HUDEP-2 (cell line): ENCODE measurements around the gene OSBPL9.

Experiments
- DNase-seq, 76 experiments: peaks; one replicate each; lab custom pipeline; 2025; ENCODE audit not compliant: unreplicated experiment in 76 of 76; lab: John Stamatoyannopoulos, UW

The OSBPL9 gene

DNA sequence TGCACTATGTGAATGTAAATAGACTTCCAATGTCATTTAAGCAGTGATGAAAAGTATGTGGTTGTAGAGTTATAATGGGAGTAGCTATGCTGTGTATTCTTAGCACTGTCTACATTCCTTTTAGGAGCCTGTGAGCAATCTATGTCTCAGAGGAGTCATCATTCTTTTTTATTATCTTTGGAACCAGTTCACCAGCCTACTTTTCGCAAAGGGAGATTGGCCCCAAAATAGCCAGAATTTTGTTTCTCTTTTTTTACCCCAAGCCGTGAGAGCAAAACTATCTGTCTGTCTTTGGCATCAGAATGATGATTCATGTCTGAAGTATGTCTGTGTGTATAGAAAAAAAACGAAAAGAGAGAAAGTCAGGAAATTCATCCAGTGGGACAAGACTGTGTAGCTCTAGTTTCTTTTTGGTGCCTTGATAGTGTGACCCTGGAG is 44.2 kb downstream of the OSBPL9 start:
- peak in 6 of 76 experiments; percentile 5 to 17 (median 10) for DNase-seq

DNA sequence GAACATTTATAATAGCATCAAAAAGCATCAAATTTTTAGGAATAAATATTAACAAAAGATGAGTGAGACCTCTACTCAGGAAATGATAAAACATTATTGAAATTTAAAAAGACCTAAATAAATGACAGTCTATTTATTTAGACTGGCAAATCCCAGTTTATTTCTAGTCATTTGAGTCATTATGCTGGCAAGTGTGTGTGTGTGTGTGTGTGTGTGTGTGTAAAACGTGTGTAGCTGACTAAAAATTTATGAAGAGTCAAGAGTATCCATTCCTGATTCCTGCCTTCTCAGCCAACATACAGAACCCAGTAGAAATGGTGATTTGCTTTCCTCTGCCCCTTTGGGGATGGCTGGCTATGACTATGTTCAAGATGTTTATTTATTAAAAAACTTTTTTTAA is 46.2 kb downstream of the OSBPL9 start:
- DNase-seq, result no peak

GRCh38 chr1:51663721-51664120 is 46.8 kb downstream of the OSBPL9 start:
- DNase-seq, result no peak

DNA sequence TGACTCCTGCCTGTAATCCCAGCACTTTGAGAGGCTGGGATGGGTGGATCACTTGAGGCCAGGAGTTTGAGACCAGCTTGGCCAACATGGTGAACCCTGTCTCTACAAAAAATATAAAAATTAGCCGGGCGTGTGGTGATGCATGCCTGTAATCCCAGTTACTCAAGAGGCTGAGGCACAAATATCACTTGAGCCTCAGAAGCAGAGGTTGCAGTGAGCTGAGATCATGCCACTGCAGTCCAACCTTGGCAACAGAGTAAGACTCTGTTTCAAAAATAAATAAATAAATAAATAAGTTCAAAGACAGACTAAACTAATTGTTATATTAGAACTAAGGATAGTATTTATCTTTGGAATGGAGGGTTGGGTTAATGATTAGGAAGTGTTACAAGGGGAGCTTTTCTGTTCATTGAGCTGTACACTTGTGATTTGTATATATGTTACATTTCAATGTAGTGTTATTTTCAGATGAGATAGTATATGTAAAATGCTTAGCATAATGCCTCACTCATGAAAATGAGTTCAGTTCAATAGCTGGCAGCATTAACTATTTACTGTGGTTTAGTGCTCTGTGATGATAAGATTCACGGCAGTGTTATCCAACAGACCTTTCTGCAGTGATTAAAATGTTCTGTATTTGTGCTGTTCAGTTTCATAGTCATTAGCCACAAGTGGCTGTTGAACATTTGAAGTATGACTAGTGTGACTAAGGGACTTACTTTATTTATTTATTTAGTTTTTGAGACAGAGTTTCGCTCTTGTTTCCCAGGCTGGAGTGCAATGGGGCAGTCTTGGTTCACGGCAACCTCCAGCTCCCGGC is 47.7 kb downstream of the OSBPL9 start:
- peak in 31 of 76 experiments; percentile 12 to 78 (median 40) for DNase-seq

DNA sequence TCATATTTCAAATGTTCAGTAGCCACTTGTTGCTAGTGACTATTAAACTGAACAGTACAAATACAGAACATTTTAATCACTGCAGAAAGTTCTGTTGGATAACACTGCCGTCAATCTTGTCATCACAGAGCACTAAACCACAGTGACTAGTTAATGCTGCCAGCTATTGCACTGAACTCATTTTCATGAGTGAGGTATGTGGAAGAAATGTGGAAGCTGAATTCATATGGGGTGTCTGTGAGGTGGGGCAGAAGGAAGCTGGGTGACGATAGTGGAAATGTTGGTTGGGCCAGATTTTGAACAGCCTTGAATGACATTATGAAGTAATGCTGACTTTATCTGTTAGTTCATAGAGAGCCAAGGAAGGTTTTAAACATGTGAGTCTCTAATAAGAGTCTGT is 49.6 kb downstream of the OSBPL9 start:
- no peak for DNase-seq

- no peak for DNase-seq
Measured at GRCh38 chr1:51667561-51667960, 50.7 kb downstream of the OSBPL9 start.

- no peak for DNase-seq
Measured at GRCh38 chr1:51669272-51669671, 52.4 kb downstream of the OSBPL9 start.

GRCh38 chr1:51669816-51670215 is 52.9 kb downstream of the OSBPL9 start:
- no peak for DNase-seq

DNA sequence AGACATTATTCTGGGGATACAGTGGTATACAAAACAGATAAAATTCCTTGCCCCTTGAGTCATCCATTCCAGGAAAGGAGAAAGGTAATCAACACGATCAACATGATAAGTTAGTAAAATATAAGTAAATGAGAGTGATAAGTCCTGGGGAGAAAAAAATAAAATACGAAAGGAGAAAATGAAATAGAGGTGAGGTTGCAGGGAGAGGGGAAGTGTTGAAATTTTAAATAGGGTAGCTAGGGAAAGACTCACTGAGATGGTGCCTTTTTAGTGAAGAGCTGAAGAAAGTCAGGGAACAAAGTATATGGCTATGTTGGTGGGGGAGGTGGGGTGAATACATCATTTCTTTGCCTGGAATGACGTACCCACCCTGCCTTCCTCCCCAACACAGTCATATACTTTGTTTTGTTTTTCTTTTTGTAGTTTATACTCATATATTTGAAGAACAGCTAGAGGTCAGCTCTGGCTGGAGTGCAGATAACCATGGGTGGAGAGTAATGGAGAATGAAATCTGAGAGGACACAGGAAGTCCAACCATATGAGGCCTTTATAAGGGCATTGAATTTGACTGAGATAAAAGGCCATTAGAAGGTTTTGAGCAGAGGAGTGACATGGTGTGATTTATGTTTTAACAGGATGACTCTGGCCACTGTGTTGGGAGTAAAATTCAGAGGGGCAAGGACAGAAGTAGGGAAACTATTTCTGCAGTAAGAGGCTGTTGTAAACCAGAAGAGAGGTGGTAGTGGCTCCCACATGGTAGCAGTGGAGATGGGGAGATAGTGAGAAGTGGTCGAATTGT is 54.8 kb downstream of the OSBPL9 start:
- no peak for DNase-seq

DNA sequence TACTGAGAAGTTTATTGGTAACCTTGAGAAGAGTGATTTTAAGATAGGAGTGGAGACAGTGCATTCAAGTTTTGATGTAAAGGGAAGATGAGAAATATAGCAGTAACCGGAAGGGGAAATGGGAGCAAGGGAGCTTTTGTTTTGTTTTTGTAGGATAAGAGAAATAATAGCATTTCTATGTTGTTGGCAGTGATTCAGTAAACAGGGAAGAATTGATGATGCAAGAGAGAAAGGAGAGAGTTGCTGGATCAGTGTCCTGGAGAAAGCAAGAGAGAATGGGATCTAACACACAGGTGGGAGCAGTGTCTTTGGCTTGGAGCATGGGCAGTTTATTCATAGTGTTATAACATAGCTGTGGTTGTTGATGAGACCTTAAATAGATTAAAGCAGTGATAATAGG is 56.4 kb downstream of the OSBPL9 start:
- DNase-seq, result no peak

- no peak for DNase-seq
Measured at GRCh38 chr1:51675177-51675780, 58.4 kb downstream of the OSBPL9 start.

DNA sequence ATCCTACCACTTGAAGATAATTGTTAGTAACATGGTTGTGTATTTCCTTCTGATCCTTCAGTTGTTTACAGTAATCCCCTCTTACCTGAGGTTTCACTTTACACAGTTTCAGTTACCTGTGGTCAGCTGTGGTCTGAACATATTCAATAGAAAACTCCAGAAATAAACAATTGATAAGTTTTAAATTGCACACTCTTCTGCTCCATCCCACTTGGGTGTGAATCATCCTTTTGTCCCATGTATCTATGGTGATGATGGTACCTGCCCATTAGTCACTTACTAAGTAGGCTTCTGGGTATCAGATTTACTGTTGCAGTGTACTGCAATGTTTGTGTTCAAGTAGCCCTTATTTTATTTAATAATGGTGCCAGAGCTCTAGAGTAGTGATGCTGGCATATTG is 62.5 kb downstream of the OSBPL9 start:
- DNase-seq, result no peak

GRCh38 chr1:51684776-51685175 is 67.9 kb downstream of the OSBPL9 start:
- DNase-seq, result no peak

- DNase-seq, result no peak
Measured at GRCh38 chr1:51686450-51686849, 69.6 kb downstream of the OSBPL9 start.

DNA sequence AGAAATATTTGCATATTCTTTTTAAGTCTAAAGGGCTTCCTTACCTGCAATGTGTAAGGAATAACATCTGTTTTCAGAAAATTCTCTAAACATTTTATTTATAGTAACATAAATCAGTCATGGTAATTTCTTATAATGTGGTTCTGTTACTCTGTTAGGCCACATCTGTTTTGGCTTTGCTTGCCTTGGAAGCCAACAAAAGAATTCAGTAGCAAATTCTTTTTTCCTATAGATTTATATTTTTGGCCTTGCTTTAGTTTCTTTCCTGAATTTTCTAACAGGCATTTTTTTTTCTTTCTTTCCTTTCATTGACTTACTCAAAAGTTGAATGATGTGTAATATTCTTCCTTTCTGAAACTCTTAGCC is 72.2 kb downstream of the OSBPL9 start:
- DNase-seq, result no peak

DNA sequence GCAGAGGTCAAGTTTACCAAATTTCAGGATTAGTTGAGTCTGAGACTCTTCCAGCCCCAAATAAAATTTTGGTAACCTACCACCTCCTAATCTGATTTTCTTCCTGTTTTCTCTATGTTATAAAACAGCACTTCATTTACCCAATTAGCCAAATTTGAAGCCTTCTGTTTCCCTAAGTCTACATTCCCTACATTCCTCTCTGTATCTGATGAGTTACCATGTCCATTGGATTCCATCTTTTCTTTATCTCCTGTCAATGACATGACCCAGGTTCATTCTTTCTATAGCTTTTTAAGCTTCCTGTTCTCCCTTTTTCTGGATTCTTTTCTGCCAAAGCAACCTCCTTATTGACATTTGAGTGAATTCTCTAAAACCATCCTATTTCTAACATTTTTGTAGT is 72.8 kb downstream of the OSBPL9 start:
- no peak for DNase-seq

- no peak for DNase-seq
Measured at GRCh38 chr1:51690285-51690961, 73.5 kb downstream of the OSBPL9 start.

- DNase-seq, result no peak
Measured at GRCh38 chr1:51691920-51692319, 75.0 kb downstream of the OSBPL9 start.

DNA sequence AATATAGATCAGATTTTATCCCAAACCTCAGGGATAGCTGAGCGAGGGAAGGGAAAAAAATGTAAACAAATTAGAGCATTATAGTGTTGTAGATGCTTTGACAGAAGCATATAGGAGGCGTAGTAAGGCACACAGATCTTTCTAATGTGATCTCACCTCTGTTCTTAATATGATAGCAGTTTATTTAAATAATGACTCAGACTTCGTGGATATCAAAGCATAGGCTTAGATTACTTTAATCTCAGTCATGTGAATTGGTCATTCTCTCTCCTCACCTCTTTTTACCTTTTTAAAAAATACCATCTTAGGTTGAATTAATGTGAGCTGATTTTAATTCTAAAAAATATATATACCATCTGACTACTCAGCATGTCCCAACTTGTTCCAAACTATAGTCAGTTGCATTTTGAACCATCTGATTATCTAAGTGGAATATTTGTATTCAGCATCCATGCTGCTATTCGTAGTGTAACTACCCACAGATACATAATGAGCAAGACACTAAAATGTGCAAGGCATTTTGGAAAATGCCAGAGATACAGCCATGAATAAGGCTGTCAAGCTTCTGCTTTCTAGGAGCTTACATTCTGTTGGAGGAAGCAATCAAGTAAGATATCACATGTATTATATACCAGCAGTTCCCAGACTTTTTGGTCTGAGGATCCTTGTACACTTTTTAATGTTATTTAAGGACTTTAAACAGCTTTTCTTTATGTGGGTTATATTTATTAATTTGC is 76.7 kb downstream of the OSBPL9 start:
- DNase-seq, result no peak

GRCh38 chr1:51697166-51697565 is 80.3 kb downstream of the OSBPL9 start:
- no peak for DNase-seq
